GM12801 (cell line): ENCODE data around the gene LAP3.

ENCODE experiments used
- TF ChIP-seq, protein P1 (sequence below): IDR thresholded peaks from one replicate; pipeline ENCODE4 v1.5.1; 2011; ENCODE audit warnings: control low read depth; ENCODE audit not compliant: insufficient read length; ENCODE audit errors: extremely low read depth

LAP3 gene

DNA sequence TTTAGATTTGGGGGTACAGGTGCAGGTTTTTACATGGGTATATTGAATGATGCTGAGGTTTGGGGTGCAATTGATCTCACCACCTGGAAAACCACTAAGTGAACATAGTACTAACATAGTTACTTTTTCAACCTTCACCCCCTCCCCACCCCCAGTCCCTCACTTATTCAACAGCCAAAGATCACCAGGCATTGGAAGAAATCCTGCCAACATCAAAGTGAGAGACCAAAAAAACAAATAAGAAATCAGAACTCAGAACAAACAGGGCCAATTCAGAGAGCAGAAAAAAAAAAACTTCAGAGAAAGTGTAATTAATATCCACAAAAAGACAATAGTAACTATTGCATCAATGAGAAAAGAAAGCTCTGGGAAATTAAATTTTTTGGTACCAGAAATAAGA lies 20.5 kb upstream of the LAP3 start:
- TF ChIP-seq, protein P1, sequence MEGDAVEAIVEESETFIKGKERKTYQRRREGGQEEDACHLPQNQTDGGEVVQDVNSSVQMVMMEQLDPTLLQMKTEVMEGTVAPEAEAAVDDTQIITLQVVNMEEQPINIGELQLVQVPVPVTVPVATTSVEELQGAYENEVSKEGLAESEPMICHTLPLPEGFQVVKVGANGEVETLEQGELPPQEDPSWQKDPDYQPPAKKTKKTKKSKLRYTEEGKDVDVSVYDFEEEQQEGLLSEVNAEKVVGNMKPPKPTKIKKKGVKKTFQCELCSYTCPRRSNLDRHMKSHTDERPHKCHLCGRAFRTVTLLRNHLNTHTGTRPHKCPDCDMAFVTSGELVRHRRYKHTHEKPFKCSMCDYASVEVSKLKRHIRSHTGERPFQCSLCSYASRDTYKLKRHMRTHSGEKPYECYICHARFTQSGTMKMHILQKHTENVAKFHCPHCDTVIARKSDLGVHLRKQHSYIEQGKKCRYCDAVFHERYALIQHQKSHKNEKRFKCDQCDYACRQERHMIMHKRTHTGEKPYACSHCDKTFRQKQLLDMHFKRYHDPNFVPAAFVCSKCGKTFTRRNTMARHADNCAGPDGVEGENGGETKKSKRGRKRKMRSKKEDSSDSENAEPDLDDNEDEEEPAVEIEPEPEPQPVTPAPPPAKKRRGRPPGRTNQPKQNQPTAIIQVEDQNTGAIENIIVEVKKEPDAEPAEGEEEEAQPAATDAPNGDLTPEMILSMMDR, result no peak

DNA sequence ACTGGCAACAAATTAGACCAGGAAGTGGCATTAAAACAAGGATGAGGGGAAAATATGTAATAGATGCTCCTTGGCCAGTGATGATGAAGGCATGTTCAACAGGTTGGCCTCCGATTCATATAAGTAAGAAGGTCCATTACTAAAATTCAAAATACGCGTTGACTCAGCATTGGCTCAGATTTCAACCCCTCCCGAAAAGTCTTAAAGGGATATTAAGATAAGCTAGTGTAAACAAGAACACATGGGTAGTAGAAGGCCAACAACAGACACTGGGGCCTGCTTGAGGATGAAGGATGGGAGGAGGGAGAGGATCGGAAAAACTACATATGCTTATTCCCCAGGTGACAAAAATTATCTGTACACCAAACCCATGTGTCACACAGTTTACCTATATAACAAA lies 19.1 kb upstream of the LAP3 start:
- TF ChIP-seq, protein P1, result no peak

DNA sequence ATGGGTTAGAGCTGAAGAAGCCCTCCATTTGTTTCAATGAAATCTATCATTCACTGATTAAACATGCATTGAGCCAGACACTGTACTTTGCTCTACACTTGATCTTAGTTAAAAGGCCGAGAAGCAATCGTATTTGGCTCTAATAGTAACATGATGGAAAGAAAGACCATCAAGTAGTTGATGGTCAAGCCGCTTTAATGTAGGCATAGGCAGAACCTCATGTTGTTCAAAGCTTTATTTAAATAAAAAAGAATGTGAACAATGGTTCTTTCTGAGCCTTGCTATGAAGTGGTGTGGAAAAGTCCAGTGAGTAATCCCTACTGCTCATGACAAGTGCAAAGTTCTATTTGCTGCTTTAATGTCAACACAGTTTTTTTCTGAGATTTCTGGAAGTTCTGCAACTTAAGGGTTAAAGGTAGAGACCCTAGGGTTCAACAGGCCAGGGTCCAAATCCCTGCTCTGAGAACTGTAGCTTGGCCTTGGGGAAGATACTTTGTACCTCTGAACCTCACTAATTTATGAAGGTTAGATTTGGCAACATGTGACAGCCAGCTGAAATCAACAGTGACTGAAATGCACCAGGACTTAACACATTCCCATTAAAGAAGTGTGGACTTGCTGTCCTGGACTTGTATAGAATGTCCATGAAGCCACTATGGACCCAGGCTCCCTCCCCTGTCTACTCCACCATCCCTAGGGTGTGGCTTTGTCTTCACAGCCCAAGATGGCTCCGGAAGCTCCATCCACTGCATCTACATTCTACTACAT lies 17.9 kb upstream of the LAP3 start:
- TF ChIP-seq, protein P1, result no peak

DNA sequence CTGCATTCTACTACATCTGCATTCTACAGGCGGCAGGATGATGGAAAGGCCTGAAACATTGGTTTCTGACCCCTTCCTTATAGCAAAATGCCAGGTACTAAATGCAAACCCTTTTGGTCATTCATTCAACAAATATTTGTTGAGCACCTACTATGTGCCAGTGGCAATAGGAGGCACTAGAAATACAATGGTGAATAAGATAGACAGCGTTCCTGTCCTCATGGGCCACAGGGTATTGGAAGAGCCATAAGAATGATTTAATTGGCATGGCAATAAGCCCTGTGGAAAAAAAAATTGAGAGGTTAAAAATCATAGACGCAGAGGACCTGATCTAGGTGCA lies 17.3 kb upstream of the LAP3 start:
- TF ChIP-seq, protein P1, result no peak

DNA sequence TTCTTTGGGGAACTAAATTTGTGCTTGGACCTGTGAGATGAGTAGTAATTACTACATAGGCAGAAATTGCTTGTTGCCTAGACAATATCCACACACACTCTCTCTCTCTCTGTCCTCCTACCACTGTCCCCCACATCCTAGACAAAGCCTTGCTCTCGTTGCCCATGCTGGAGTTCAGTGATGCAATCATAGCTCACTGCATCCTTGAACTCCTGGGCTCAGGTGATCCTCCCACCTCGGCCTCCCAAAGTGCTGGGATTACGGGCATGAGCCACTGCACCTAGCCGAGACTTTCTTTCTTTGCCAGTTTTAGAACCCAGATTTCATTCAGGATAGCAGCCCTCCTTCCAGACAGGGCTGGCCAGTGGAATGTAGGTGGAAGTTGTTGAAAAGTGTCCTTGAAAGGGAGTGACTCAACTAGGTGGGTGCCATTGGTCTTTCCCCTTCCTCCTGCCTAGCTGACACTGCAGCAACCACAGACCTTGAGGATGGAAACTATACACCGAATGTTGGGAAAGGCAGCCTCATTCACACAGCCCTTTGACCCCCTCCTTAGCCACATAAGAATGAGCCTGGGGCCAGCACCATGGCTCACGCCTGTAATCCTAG lies 16.8 kb upstream of the LAP3 start:
- TF ChIP-seq, protein P1, result no peak

DNA sequence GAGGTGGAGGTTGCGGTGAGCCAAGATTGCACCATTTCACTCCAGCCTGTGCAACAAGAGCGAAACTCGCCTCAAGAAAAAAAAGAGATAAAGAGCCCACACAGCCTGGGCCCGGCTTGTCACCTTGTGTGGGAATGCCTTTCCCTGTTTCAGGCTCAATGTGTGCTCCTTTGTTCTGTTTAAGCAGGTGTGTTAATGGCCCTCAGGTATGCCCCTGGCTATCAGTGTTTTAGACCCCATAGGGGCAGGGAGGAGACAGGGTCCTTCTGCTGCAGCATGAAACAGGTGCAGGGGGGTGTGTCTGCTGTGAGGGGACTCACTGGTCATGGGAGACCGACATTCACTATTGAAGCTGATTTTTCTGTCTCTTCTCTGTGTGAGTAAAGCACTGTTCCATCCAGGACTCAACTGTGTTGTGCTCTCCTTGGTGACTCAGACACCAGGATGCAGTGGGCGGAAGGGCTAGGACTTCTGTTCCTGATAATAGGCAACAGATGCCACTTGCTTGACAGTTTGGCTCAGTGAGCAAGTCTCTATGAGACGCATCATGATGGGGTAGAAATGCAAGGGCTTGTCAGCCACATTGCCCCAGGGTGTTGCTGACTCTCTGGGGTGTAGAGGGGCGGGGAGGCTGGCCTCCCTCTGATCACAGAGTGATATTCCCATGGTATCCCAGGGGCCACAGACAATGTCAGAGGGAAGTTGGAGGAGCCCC lies 15.6 kb upstream of the LAP3 start:
- TF ChIP-seq, protein P1, result no peak

DNA sequence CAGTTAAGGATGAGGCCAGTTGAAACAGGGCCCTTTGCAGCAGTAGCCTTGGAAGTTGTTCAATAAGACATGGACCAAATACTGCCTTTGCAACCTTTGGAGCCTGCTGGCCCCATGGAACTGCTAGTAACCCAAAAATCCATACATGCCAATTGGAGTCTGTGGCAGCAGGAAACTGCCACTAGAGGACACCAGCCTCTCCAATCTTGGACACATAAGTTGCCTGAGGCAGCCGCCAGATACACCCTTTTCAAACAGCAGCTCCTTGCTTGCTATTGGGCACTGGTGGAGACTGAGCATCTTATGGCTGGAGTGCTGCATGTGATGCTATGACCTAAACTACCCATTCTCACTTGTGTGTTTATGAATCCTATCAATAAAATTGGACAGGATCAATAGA lies 14.8 kb upstream of the LAP3 start:
- TF ChIP-seq, protein P1, result no peak
